Measurements from ENCODE around the gene PITPNM1. TPM values are rescaled to one million over a fixed set of nuclear protein-coding genes. Genes with fewer than 3 reads are reported as not detected.

PITPNM1 gene
- total RNA-seq, 1 donor from 2014 or later, result 36.6 TPM

- no peaks in the 10 kb centered on the region for H3K36me3 ChIP-seq
- H3K4me1 ChIP-seq, result peaks cover 9% of the 10 kb centered on the region
- DNase-seq, result no peak
- H3K4me3 ChIP-seq, result no peak overlapping the region
- H3K27me3 ChIP-seq (ENCODE audit: low read depth), result no peaks in the 10 kb centered on the region
- H3K9me3 ChIP-seq (replicated peaks), result no peaks in the 10 kb centered on the region
- intact Hi-C loops (cut with micrococcal nuclease), result no loop called here
- H3K27ac ChIP-seq (replicated peaks), result no peak overlapping the region
- TF ChIP-seq CTCF (IDR thresholded peaks at IDR 0.05; ENCODE audit: borderline replicate concordance), result no peak
These were observed 51.1 kb downstream of the PITPNM1 start for GRCh38 chr11:67453816-67454732.

GRCh38 chr11:67452141-67452952, 52.8 kb downstream of the PITPNM1 start, which contains the start of gene GPR152:
Gene GPR152, minus strand, starts transcription at chr11:67452729. Its CDS starts 5 bp downstream, at chr11:67452724.
- TF ChIP-seq CTCF (IDR thresholded peaks at IDR 0.05; ENCODE audit: borderline replicate concordance), result peak; percentile 32
- peak within 1 kb of the TSS; percentile 62 for H3K27ac ChIP-seq (replicated peaks)

GRCh38 chr11:67451658-67451976, 53.5 kb downstream of the PITPNM1 start:
- no peak for DNase-seq
- Histone ChIP-seq H3K4me1 (peaks cover 9% of the 10 kb centered on the region), H3K4me3 (no peak overlapping the region), H3K27me3 (ENCODE audit: low read depth) (no peaks in the 10 kb centered on the region), H3K27ac (replicated peaks) (peak overlapping the region; percentile 62), H3K36me3 (no peaks in the 10 kb centered on the region), H3K9me3 (replicated peaks) (no peaks in the 10 kb centered on the region)
- intact Hi-C loops (cut with micrococcal nuclease), result no loop called here
- TF ChIP-seq CTCF (IDR thresholded peaks at IDR 0.05; ENCODE audit: borderline replicate concordance), result no peak

More at GRCh38 chr11:67452141-67452952, 52.8 kb downstream of the PITPNM1 start, which contains the start of gene GPR152:
- Histone ChIP-seq H3K9me3 (replicated peaks) (no peaks in the 10 kb centered on the region), H3K27me3 (ENCODE audit: low read depth) (no peaks in the 10 kb centered on the region), H3K36me3 (no peaks in the 10 kb centered on the region), H3K4me3 (peak within 1 kb of the TSS; percentile 49), H3K4me1 (peaks cover 9% of the 10 kb centered on the region)
- intact Hi-C loops (cut with micrococcal nuclease), result no loop called here
- no peak for DNase-seq

- H3K36me3 ChIP-seq, result no peaks in the 10 kb centered on the region
- DNase-seq, result no peak
- TF ChIP-seq CTCF (IDR thresholded peaks at IDR 0.05; ENCODE audit: borderline replicate concordance), result no peak
- intact Hi-C loops (cut with micrococcal nuclease), result no loop called here
- peaks cover 9% of the 10 kb centered on the region for H3K4me1 ChIP-seq
- H3K27me3 ChIP-seq (ENCODE audit: low read depth), result no peaks in the 10 kb centered on the region
- no peak overlapping the region for H3K4me3 ChIP-seq
- H3K27ac ChIP-seq (replicated peaks), result no peak overlapping the region
- no peaks in the 10 kb centered on the region for H3K9me3 ChIP-seq (replicated peaks)
These were observed 54.1 kb downstream of the PITPNM1 start for GRCh38 chr11:67450796-67451657.

Measured in left ventricle myocardium inferior (tissue), 1 donor.